Ureter (tissue), 1 donor: Measurements from ENCODE around the gene PPM1H. TPM values are rescaled to one million over a fixed set of nuclear protein-coding genes. Genes with fewer than 3 reads are reported as not detected.
"Not testable (repeated sequence)": the region's sequence is repeated elsewhere in the genome, so short reads cannot be mapped to it uniquely, and the experiment has no call there.

ENCODE experiments used
- DNase-seq: peaks from one replicate; pipeline ENCODE4 v3.0.0-alpha.2; 2020; ENCODE audit warnings: low spot score
- total RNA-seq: library from RNA; stranded (reverse); gene quantifications from one replicate; pipeline ENCODE4 v1.2.4, GENCODE V29; 2023
- donor health status: DM: yes; HTN: yes; CAD: no.

The PPM1H gene
- total RNA-seq, 1 donor from 2014 or later: 16.2 TPM

DNA sequence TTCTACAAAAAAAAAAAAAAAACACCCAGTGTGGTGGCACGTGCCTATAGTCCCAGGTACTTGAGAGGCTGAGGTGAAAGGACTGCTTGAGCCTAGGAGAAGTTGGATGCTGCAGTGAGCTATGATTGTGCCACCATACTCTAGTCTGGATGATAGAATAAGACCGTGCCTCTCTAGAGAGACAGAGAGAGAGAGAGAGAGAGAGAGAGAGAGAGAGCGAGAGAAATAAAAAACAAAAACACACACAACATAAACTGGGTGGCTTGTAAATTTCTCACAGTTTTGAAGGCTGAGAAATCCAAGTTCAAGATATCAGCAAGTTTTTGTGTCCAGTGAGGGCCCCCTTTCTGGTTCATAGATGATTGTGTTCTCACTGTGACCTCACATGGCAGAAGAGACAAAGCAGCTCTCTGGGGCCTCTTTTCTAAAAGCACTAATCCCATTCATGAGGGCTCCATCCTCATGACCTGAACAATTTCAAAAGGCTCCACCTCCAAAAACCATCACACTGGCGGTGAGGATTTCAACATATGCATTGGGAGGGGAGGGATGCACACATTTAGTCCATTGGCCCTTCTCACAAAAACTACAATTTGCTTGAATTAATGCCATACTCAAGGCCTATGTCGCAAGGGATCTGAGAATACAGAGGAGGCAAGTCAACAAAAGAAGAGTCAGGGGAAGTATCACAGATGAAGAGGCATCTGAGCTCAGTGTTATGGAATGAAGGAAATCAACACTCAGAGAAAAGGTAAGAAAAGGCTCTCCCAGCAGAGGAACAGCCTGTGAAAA, 94.9 kb downstream of the PPM1H start:
- DNase-seq: no peak

DNA sequence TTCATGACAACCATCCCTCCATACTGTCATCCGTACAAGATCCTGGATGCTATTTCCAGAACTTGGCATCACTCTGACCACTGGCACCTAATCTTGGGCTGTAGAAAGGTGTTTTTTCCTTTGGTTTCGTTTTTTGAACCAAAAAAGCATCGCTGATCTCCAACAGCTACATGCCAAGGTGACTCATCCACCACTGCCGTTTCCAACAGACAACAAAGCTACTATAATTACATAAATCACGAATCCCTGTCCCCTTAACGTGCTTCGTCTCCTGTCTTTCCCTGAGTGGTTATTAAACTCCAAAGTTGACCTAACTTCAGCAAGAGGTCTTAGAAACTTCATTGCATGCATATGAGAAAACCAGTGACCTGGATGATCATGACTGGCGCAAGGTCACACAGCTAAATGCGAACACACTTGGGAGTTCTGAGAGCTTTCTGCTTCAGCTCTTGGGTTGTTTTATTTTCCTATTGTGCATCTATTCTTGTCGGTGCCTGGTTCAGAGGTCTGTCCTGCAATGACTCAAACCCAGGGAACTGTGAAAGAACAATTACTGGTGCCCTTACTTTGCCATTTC, 99.9 kb downstream of the PPM1H start:
- DNase-seq: no peak

DNA sequence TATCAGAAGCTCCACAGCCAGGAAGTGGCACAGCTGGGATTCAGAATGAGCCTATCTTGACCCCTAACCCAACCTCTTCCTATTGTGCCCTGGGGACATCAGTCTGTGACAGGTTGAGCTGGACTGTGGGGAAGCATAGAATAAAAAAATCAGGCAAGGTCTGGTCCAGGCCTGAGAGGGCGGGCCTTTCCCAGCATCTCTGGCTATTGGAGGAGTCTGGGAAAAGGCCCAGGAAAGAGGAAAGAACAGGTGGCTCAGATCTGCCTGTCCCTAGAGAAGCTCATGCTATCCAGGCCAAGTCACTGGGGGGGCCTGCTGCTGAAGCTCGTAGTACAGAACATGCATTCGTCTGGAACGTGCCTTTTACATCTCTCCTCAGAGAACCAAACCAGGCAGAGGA, 100.5 kb downstream of the PPM1H start:
- no peak for DNase-seq

DNA sequence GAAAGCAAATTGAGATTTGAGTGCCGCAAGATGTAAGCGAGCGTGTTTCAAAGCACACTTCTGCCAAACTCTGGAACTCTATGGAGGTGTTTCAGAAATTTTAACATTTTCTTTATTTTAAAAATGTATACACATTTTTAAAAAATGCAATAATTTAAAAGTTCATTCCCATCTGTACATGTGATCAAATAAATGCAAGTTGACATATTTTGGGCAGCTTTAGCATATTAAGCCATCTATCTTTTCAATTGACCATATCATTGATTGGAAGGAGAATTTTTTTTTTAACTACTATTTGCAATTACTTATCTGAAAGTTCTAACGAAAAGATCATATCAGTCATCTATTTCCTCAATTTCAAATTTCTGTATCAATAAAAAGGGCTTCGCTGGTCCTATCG, 101.3 kb downstream of the PPM1H start:
- DNase-seq: no peak

DNA sequence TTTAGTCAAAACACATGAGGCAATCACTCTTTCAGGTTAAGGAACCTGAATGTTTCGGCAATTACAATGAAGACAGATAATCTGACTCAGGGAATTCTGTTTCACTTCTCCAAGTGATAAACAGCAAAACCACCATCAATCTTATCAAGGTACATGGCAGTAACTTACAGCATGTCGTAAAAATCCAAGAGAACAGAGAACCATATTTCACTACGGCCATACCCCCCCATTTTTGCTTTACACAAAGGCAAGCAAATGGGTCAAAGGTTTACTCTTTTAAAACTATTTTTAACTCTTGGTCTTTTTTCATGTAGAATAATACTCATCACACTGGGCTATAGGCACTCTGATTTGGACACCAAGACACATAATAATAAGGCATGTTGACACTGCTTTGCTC, 102.4 kb downstream of the PPM1H start:
- no peak for DNase-seq

DNA sequence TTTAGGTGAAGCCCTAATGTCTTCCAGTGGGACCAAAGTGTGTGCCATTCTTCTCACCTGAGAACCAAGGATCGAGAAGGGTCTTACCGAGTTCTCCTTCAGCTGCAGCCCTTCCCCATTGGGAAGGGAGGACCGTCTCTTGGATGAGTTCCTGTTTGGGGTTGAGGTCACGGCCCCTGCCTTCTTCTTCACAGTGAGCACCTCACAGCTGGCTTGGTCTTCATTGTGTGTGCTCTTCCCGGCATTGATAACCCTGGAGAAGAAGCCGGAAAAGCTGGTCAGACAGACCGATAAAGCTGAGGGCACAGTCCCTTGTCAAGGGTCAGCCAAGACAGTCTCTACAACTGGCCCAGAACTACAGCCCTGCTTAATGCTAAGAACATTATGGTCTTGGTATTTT, 102.9 kb downstream of the PPM1H start:
- DNase-seq: no peak

DNA sequence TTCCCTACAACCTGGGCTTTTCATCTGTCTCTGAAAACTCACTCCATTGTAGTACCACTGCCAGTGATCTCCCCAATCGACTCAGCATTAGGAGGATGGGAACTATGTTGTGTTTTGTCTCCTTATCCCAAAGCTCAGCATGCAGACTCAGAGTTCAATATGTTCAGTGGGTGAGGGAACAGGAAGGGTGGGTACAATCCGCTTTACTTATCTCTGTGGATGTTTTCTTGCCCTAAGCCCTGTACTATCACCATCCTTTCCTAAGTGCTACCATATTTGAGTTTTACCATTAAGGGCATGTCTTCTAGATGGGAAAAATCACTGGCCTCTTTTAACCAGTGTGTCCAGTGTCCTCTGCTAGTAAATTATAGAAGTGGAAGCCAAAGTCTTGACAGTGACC, 107.1 kb downstream of the PPM1H start:
- DNase-seq: no peak

DNA sequence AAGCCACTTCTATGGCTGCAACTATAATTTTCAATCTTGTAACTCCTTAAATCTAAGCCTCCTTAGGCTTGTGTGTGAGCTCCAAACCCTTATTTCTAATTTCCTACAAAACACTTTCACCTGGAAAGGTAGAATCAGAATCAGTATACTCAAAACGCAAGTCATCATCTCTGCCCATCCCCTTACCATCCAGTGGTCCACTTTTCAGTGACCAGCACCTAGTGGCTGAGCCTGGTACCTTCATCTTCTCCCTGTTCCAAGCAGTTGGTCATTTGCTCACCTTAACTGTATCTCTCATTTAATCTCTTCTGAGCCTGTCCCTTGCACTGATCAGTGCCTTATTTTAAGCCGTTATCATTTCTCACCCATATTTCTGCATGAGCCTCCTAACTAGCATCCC, 107.9 kb downstream of the PPM1H start:
- no peak for DNase-seq

DNA sequence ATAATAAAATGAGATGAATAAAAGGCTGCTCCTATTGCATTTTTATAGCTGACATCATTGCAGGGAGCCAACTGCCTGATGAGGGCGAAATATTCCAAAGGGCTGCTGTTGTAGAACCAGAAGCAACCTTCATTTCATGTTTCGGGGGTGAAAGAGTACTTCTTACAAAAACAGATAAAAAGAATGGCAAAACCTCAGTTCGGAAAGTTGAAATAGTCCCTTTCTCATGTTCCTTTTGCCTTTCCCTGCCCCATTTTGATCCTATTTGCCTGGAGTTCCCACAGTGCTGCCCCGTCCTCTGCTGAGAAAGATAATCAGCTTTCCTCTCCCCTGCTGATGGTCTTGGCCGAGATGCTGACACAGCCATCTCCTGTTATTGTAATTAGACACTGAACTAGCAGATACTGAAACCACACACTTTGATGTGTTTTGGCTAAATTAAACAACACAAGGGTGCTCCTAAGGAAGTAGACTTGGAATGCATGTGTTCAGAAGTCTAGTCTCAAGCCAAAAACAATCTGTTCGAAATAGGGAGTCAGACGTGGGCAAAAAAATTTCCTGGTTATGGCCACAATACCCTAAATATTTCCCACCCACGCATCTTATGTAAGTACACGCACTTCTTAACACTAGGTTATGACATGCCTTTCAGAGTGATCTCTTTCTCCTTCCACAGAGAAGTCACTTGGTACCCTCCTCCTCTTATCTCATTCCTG, 117.2 kb downstream of the PPM1H start:
- no peak for DNase-seq

DNA sequence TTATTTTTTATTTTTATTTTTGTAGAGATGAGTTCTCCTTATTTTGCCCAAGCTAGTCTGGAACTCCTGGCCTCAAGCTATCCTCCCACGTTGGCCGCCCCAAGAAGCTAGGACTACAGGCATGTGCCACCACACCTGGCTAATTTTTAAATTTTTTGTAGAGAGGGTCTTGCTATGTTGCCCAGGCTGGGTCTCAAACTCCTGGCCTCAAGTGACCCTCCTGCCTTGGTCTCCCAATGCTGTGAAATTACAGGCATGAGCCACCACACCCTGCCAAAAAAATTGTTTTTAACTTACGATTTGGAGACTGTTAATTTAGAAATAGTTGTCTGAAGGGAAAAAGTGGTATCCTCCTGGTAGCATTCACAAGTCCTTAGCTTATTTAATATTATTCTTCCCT, 120.7 kb downstream of the PPM1H start:
- no peak for DNase-seq

DNA sequence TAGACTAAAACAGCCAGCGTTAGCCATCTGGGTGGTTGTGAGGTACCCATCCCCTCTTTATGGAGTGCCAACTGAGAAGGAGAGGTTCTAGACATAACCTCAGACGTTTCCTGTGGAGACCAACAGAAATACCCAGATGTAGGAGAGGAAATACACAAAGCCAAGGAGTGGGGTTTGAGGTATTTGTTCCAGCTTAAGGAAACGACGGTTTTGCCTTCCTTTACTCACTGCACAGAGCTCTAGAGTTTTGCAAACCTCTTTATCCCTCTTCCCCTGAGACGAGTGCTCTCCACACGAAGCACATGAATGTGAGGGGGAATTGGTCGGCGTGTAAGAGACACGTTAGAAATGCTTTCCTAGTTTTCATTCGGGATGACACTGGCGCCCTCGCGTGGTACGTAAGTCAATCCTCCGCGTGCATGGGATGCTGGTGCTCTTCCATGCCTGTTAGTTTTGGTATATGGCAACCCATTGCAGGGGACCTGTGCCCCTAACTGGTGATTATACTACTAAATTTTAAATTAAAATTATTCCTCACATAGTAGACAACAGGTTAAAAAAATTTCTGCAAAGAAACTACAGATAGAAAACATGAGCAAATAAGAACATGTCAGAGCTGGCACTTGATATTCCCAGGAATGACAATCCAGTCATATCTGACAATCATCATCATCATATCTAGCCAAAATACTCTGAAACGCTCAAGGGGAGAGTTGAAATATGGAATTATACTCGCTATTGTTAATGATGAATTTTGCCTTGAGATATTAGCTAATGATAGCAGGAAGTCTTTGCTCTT, 121.7 kb downstream of the PPM1H start:
- DNase-seq: peak; percentile 60

DNA sequence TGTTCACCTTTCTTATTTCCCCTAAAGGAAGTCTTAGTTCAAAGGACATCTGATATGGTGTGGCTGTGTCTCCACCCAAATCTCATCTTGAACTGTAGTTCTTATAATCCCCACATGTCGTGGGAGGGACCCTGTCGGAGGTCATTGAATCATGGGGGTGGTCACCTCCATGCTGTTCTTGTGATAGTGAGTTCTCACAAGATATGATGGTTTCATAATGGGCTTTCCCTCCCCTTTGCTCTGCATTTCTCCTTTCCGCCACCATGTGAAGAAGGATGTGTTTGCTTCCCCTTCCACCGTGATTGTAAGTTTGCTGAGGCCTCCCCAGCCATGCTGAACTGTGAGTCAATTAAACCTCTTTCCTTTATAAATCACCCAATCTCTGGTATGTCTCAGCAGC, 123.5 kb downstream of the PPM1H start:
- not testable (repeated sequence) for DNase-seq

DNA sequence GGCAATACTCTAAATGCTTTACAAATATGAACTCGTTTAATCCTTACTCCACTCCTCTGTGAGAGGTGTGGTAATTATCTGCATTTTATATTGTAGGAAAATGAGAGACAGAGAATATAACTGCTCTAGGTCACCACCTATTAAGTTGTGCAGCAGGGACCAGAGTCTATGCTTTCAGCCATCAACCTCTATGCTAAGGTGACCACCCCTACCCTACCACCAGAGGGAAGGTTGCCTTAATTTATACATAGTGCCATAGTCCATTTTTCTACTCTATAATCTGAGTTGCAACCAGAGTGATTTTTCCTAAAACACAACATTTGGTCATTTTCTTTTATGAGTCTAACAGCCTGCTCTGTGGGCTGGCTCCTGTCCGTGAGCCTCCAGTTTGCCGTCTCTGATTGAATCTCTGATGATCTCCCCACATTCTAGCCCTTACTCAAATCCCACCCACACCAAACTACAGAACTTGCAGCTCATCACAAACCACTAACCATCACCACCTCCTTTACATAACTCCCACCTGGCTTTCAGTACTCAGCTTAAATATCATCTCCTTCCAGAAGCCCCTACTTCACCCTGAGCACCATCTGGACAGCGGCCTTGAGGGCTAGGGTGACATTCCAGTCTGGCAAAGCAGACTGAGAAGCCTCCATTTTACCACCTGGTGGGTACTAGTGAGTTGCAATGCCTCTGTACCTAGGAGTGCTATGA, 126.6 kb downstream of the PPM1H start:
- DNase-seq: no peak

DNA sequence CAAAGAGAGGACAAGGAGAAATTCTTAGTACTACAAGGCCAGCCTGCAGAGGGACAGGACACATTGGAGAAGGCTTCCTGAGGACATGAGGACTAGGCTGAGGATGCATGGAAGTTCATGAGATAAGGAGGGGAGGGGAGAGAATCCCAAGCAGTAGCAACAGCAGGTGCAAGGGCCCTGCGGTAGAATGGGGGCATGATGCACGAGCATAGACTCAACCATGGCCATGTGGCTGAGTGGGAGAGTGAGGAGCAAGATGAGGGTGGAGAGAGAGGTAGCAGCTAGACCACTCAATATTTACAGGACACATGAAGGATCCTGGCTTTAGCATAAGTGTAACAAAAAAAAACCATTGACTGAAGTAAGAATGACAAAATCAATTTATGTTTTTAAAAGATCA, 128.1 kb downstream of the PPM1H start:
- no peak for DNase-seq

DNA sequence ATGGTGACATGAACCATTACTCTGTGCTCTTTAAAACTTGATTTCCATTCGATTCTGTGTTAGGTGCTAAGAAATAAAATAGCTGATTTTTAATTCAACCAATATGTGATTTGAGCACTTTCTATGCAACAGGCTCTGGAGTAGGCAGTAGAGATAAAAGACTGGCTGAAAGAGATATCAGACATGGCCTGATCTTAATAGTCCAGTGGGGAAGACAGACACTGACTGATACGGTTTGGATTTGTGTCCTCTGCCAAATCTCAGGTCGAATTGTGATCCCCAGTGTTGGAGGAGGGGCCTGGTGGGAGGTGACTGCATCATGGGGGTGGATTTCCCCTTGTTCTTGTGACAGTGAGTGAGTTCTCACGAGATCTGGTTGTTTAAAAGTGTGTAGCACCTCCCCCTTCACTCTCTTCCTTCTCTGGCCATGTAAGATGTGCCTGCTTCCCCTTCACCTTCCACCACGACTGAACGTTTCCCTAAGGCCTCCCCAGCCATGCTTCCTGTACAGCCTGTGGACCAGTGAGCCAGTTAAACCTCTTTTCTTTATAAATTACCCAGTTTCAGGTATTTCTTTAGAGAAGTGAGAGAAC, 128.6 kb downstream of the PPM1H start:
- no peak for DNase-seq

DNA sequence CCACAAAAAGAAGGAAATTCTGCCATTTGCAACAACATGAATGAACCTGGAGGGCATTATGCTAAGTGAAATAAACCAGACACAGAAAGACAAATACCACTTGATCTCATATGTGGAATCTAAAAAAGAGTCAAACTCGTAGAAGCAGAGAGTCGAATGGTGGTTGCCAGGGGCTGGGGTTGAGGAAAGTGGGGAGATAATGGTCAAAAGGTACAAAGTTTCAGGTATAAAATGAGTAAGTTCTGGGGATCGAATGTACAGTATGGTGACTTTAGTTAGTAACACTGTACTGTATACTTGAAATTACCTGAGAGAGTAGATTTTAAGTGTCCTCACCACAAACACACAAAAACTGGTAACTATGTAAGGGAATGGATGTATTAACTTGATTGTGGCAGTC, 129.4 kb downstream of the PPM1H start:
- DNase-seq: no peak

DNA sequence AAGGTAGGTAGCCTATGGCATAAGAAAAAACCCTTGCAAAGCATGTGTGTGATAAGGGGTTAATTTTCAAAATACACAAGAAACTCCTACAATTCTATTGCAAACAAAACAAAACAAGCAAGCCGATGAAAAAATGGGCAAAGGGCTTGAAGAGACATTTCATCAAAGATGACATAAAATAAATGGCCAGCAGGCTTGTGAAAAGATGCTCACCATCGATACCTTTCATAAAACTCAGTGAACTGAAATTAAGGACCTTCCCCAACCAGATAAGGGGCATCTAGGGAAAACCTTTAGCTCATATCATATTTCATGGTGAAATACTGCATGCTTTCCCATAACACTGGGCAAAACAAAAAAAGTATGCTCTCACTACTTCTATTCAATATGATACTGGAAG, 131.2 kb downstream of the PPM1H start:
- no peak for DNase-seq

DNA sequence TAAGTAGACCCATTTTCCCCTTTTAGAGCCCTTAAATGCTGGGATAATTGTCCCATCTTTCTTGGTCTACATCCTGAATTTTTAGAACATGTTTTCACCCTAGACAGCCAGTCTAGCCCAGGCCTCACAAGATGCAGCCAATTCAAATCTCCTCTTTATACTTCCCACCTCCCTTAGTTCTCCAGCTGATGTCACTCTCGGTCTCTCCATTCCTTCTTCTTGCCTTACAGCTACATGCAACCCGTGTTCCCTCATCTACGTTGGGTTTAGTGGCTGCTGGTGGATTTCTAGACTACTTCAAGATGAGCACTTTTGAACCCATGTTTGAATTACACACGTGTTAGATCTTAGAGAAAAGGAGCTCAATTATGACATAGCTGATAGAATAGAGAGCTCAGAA, 132.0 kb downstream of the PPM1H start:
- no peak for DNase-seq

DNA sequence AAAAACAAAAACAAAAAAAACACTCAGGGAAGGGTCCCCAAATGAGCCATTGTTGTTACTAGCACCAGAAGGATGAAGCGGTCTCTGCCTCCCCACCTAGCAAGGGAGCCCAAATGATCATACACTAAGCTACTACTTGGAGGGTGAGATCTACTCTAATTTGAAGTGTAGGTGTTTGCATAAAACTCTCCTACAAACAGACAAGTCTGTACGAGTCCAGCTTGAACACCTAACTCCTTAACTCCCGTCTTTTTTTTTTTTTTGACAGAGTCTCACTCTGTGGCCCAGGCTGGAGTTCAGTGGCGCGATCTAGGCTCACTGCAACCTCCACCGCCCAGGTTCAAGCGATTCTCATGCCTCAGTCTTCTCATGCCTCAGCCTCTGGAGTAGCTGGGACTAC, 132.6 kb downstream of the PPM1H start:
- no peak for DNase-seq

DNA sequence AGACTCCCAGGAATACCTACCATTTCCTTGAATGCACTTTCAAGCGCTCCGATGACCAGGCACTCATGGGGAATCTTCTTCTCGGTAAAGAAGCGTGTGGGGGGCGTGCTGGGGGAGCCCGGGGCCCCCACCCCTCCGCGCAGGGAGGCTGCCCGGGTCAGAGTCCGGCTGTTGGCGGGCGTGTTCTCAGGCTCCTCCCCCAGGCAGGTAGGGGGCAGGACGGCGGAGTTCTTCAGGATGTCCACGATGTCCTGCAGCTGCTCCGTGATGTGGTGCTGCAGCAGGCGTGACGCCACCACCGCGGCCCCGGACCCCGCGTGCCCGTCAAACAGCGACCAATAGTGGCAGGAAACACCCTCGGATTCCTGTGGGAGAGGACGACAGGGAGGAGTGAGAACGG, 133.2 kb downstream of the PPM1H start:
- DNase-seq: no peak

DNA sequence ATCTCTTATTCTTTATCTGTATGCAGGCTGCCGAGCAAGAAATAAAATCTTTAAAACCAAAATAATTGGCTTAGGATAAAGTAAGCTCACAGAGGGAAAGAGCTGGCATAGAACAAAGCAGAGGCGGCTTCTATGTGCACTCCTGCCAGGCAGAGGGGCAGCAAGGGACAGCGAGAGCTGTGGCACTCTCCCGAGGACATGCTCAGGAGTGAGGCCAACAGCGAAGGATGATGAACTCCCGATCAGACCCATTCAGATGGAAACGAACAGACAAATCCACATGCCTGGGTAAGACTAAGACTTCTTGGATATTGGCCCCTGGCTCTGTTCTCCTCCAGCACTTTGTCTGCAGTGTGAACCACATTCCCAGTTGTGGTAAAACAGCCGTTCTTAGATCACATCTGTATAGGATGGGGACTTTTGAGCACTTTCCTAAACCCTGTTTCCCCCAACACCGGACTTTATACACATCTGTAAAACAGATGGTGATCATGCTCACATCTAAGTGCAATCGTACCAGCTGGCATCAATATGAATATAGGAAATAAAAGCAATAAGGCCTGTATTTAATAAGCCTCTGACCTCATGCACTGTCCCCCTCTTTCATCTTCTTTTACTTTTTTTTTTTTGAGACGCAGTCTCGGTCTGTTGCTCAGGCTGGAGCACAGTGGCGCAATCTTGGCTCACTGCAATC, 134.1 kb downstream of the PPM1H start:
- DNase-seq: no peak
